VCaP (cell line): ENCODE data around the gene ZNF611.
"Not testable (repeated sequence)": the region's sequence is repeated elsewhere in the genome, so short reads cannot be mapped to it uniquely, and the experiment has no call there.

Source experiments
- H3K27ac ChIP-seq: fragments of 450-650 bp; 2 replicates; pipeline ENCODE4 v1.5.1; 2017
- CTCF ChIP-seq: fragments of 450-650 bp; conservative IDR thresholded peaks from 2 replicates; pipeline ENCODE4 v1.5.1; 2017; ENCODE audit warnings: mild to moderate bottlenecking, moderate library complexity

ZNF611 gene

DNA sequence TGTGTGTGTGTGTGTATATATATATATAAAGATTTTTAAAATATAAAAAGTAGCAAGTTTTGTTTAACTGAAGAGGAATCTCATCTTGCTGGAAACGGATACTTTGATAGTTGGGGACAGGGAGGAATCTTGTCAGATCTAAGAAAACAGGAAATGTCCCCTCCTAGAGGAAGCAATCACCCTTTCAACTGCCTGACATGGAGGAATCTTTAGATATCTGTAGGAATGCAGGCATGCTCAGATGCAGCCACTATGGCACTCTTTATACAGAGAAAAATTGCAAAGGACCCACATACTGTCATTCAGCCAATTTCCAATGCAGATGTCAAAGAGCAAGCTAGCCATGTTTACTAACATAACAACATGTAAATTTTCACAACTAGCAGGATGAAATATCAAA lies 38.8 kb downstream of the ZNF611 start:
- H3K27ac ChIP-seq = no peak overlapping the region
- no peak for TF ChIP-seq CTCF

DNA sequence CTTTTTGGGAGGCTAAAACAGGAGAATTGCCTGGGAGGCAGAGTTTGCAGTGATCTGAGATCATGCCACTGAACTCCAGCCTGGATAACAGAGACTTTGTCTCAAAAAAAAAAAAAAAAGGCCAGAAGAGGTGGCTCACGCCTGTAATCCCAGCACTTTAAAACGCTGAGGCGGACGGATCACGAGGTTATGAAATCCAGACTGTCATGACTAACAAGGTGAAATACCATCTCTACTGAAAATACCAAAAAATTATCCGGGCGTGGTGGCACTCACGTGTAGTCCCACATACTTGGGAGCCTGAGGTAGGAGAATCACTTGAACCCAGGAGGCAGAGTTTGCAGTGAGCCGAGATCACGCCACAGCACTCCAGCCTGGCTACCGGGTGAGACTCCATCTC lies 39.9 kb downstream of the ZNF611 start:
- no peak for TF ChIP-seq CTCF

GRCh38 chr19:52694281-52694680 lies 40.6 kb downstream of the ZNF611 start:
- not testable (repeated sequence) for H3K27ac ChIP-seq

More for the DNA sequence above, 39.9 kb downstream of the ZNF611 start:
- no peak overlapping the region for H3K27ac ChIP-seq

GRCh38 chr19:52692431-52693008 lies 42.3 kb downstream of the ZNF611 start:
- no peak overlapping the region for H3K27ac ChIP-seq
- no peak for TF ChIP-seq CTCF

GRCh38 chr19:52691737-52692136 lies 43.1 kb downstream of the ZNF611 start:
- peak overlapping the region; percentile 89 for H3K27ac ChIP-seq
- no peak for TF ChIP-seq CTCF

GRCh38 chr19:52691215-52691610 lies 43.6 kb downstream of the ZNF611 start:
- H3K27ac ChIP-seq = peak overlapping the region; percentile 89
- TF ChIP-seq CTCF = no peak

- peak overlapping the region; percentile 89 for H3K27ac ChIP-seq
- TF ChIP-seq CTCF = peak; percentile 58
These were observed 44.3 kb downstream of the ZNF611 start for GRCh38 chr19:52690369-52691214.

- TF ChIP-seq CTCF = no peak
- H3K27ac ChIP-seq = peak overlapping the region; percentile 89
These were observed 44.9 kb downstream of the ZNF611 start for GRCh38 chr19:52689843-52690368.

DNA sequence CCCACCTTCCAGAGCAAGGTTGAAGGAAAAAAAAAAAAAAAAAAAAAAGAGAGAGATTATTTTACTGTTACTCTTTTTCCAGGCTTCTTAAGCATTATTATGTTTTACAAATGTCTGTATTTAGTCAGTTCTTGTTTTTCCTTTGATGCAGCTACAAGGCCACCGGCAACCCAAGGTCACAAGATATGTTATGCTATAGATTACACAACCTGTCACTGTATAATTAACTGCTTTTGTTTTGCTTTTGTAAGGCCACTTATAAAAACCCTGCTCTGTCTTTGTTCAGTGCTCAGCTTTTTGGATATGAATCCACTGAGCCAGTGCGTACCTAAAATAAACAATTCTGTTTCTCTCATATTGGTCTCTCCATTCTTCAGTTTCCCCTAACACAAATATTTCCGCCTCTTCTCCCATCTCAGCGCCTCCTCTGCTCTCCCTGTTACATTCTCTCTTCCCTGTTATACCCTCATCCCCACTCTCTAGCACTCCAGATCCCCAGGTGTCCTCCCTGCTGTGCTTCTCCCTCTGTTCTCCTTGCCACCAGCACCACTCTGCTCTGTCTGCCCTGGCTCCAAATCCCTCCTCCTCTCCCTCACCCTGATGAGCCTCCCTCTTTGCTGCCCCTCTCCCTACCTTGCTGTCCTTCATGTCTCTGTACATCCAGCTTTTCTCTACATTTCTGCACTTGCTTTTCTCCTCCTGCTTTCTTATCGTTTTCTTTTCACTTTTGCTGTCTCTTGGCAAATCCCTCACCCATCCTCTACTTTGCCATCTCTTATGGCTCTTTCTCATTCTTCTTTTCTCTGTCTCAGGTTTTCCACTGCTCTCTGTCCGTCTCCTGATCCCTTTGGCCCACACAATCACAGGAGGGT lies 45.7 kb downstream of the ZNF611 start:
- H3K27ac ChIP-seq = peak overlapping the region; percentile 89
